GM18508 (cell line): ENCODE data around the gene CYSTM1.

Experiments used
- ATAC-seq: cut with Tn5 transposase; IDR thresholded peaks from one replicate; pipeline ENCODE4 v1.9.1; 2021; ENCODE audit warnings: moderate number of reproducible peaks; ENCODE audit not compliant: insufficient read depth, unreplicated experiment

Gene CYSTM1

GRCh38 chr5:140248414-140248813 is 73.4 kb downstream of the CYSTM1 start:
- no peak for ATAC-seq

GRCh38 chr5:140249536-140249935 is 74.5 kb downstream of the CYSTM1 start:
- ATAC-seq, result no peak

GRCh38 chr5:140250386-140250785 is 75.4 kb downstream of the CYSTM1 start:
- ATAC-seq, result no peak

- ATAC-seq, result no peak
Measured at GRCh38 chr5:140251527-140251973, 76.6 kb downstream of the CYSTM1 start.

- ATAC-seq, result no peak
Measured at GRCh38 chr5:140252470-140253126, 77.6 kb downstream of the CYSTM1 start.

- no peak for ATAC-seq
Measured at GRCh38 chr5:140253985-140254384, 79.0 kb downstream of the CYSTM1 start.

GRCh38 chr5:140255460-140256157 is 80.6 kb downstream of the CYSTM1 start:
- ATAC-seq, result no peak

- no peak for ATAC-seq
Measured at GRCh38 chr5:140256726-140257125, 81.7 kb downstream of the CYSTM1 start.

GRCh38 chr5:140258016-140258415 is 83.0 kb downstream of the CYSTM1 start:
- ATAC-seq, result no peak

- ATAC-seq, result no peak
Measured at GRCh38 chr5:140258873-140259272, 83.9 kb downstream of the CYSTM1 start.

GRCh38 chr5:140259500-140259899 is 84.5 kb downstream of the CYSTM1 start:
- ATAC-seq, result no peak

- ATAC-seq, result no peak
Measured at GRCh38 chr5:140260089-140260656, 85.2 kb downstream of the CYSTM1 start.

- ATAC-seq, result no peak
Measured at GRCh38 chr5:140261403-140262171, 86.6 kb downstream of the CYSTM1 start.

GRCh38 chr5:140262221-140262620 is 87.2 kb downstream of the CYSTM1 start:
- ATAC-seq, result no peak

GRCh38 chr5:140262839-140263238 is 87.9 kb downstream of the CYSTM1 start:
- no peak for ATAC-seq

GRCh38 chr5:140265845-140266244 is 90.9 kb downstream of the CYSTM1 start:
- no peak for ATAC-seq

- ATAC-seq, result no peak
Measured at GRCh38 chr5:140266471-140267200, 91.6 kb downstream of the CYSTM1 start.

GRCh38 chr5:140267201-140267540 is 92.2 kb downstream of the CYSTM1 start:
- ATAC-seq, result no peak

- no peak for ATAC-seq
Measured at GRCh38 chr5:140267559-140268018, 92.6 kb downstream of the CYSTM1 start.

GRCh38 chr5:140270008-140270407 is 95.0 kb downstream of the CYSTM1 start:
- no peak for ATAC-seq
